H9 (cell line): Measurements from ENCODE around the gene CHCHD3. TPM values are rescaled to one million over a fixed set of nuclear protein-coding genes. Genes with fewer than 3 reads are reported as not detected.

ENCODE experiments used
- DNase-seq: peaks from one replicate; pipeline ENCODE4 v3.0.0-alpha.2; 2017
- H2AFZ ChIP-seq: one replicate; pipeline ENCODE4 v1.6.1; 2013; ENCODE audit warnings: mild to moderate bottlenecking, low read length, control low read depth, moderate library complexity
- H2AK5ac ChIP-seq: 2 replicates; pipeline ENCODE4 v1.6.1; 2013; ENCODE audit warnings: low read length, control low read depth, mixed read lengths; ENCODE audit not compliant: insufficient read length
- H2BK120ac ChIP-seq: one replicate; pipeline ENCODE4 v1.6.1; 2013; ENCODE audit warnings: low read depth, mild to moderate bottlenecking, low read length, control low read depth, inconsistent platforms; ENCODE audit not compliant: poor library complexity, severe bottlenecking
- H2BK12ac ChIP-seq: 2 replicates; pipeline ENCODE4 v1.6.1; 2013; ENCODE audit warnings: low read length, control low read depth, mixed read lengths, low read depth; ENCODE audit not compliant: insufficient read length
- H2BK15ac ChIP-seq: 2 replicates; pipeline ENCODE4 v1.6.1; 2013; ENCODE audit warnings: low read depth, low read length, control low read depth
- H2BK20ac ChIP-seq: one replicate; pipeline ENCODE4 v1.6.1; 2013; ENCODE audit warnings: low read depth, mild to moderate bottlenecking, low read length, control low read depth, inconsistent platforms; ENCODE audit not compliant: poor library complexity, severe bottlenecking
- H2BK5ac ChIP-seq: 2 replicates; pipeline ENCODE4 v1.6.1; 2013; ENCODE audit warnings: low read length, control low read depth, mixed read lengths; ENCODE audit not compliant: insufficient read length
- H3K14ac ChIP-seq: 2 replicates; pipeline ENCODE4 v1.6.1; 2013; ENCODE audit warnings: low read length, control low read depth; ENCODE audit not compliant: insufficient read depth
- H3K18ac ChIP-seq: 2 replicates; pipeline ENCODE4 v1.6.1; 2013; ENCODE audit warnings: low read depth, mild to moderate bottlenecking, mixed read lengths, low read length, control low read depth; ENCODE audit not compliant: insufficient read length
- H3K23ac ChIP-seq: 2 replicates; pipeline ENCODE4 v1.6.1; 2013; ENCODE audit warnings: low read length, control low read depth, mixed read lengths, low read depth; ENCODE audit not compliant: insufficient read length
- H3K23me2 ChIP-seq: 2 replicates; pipeline ENCODE4 v1.6.1; 2013; ENCODE audit warnings: low read depth, mild to moderate bottlenecking, mixed read lengths, low read length, control low read depth; ENCODE audit not compliant: insufficient read length, poor library complexity, severe bottlenecking
- H3K27ac ChIP-seq: 2 replicates; pipeline ENCODE4 v1.5.1; 2013; ENCODE audit warnings: low read length, control low read depth, mixed read lengths, low read depth; ENCODE audit not compliant: insufficient read length
- H3K27me3 ChIP-seq: 2 replicates; pipeline ENCODE4 v1.6.1; 2013; ENCODE audit warnings: low read length, control low read depth, inconsistent platforms; ENCODE audit not compliant: insufficient read depth
- H3K4ac ChIP-seq: 2 replicates; pipeline ENCODE4 v1.6.1; 2013; ENCODE audit warnings: low read depth, mild to moderate bottlenecking, control low read depth, inconsistent platforms, low read length, moderate library complexity
- H3K4me1 ChIP-seq: 2 replicates; pipeline ENCODE4 v1.6.1; 2013; ENCODE audit warnings: low read length, control low read depth, inconsistent platforms; ENCODE audit not compliant: insufficient read depth
- H3K4me2 ChIP-seq: 2 replicates; pipeline ENCODE4 v1.6.1; 2013; ENCODE audit warnings: low read length, control low read depth, mixed read lengths; ENCODE audit not compliant: insufficient read length, insufficient read depth
- H3K56ac ChIP-seq: 2 replicates; pipeline ENCODE4 v1.6.1; 2013; ENCODE audit warnings: low read depth, mild to moderate bottlenecking, mixed read lengths, low read length, control low read depth; ENCODE audit not compliant: insufficient read length
- H3K79me1 ChIP-seq: 2 replicates; pipeline ENCODE4 v1.6.1; 2013; ENCODE audit warnings: low read depth, mild to moderate bottlenecking, moderate library complexity, low read length, control low read depth, inconsistent platforms; ENCODE audit not compliant: insufficient read depth, poor library complexity, severe bottlenecking
- H3K79me2 ChIP-seq: 2 replicates; pipeline ENCODE4 v1.6.1; 2013; ENCODE audit warnings: low read length, control low read depth, inconsistent platforms; ENCODE audit not compliant: insufficient read depth
- H3K9ac ChIP-seq: 2 replicates; pipeline ENCODE4 v1.6.1; 2013; ENCODE audit warnings: low read length, control low read depth, mixed read lengths; ENCODE audit not compliant: insufficient read length; ENCODE audit errors: extremely low read depth
- H3K9me3 ChIP-seq: one replicate; pipeline ENCODE4 v1.6.1; 2013; ENCODE audit warnings: low read depth, low read length, inconsistent platforms; ENCODE audit not compliant: control insufficient read depth
- H3T11ph ChIP-seq: one replicate; pipeline ENCODE4 v1.6.1; 2013; ENCODE audit warnings: mild to moderate bottlenecking, low read length, control low read depth, inconsistent platforms
- H4K20me1 ChIP-seq: one replicate; pipeline ENCODE4 v1.6.1; 2013; ENCODE audit not compliant: control insufficient read depth, insufficient read length, insufficient read depth
- H4K5ac ChIP-seq: 2 replicates; pipeline ENCODE4 v1.6.1; 2013; ENCODE audit warnings: low read depth, mild to moderate bottlenecking, mixed read lengths, low read length, control low read depth; ENCODE audit not compliant: insufficient read length
- H4K8ac ChIP-seq: replicated peaks from 2 replicates; pipeline ENCODE4 v1.6.1; 2013; ENCODE audit warnings: low read length, control low read depth, mixed read lengths, low read depth; ENCODE audit not compliant: insufficient read length
- H4K91ac ChIP-seq: 2 replicates; pipeline ENCODE4 v1.6.1; 2013; ENCODE audit warnings: low read depth, mild to moderate bottlenecking, moderate library complexity, mixed read lengths, low read length, control low read depth; ENCODE audit not compliant: insufficient read length
- H3K27ac Mint-ChIP-seq, 3 experiments: 2 replicates in 2 of 3; 3 replicates in 1 of 3; pipeline ENCODE4 v1.8.0; 2020 to 2021; ENCODE audit warnings: mixed read lengths in 3 of 3, mild to moderate bottlenecking in 1 of 3, moderate library complexity in 1 of 3
- H3K27me3 Mint-ChIP-seq: 2 replicates; pipeline ENCODE4 v1.8.0; 2021; ENCODE audit warnings: low read depth, mild to moderate bottlenecking, moderate library complexity, mixed read lengths
- H3K36me3 Mint-ChIP-seq, 3 experiments: 2 replicates in 2 of 3; 3 replicates in 1 of 3; pipeline ENCODE4 v1.8.0; 2020 to 2021; ENCODE audit warnings: low read depth in 3 of 3, mixed read lengths in 3 of 3; ENCODE audit not compliant: insufficient read depth in 1 of 3
- H3K4me1 Mint-ChIP-seq, 2 experiments: 2 replicates each; pipeline ENCODE4 v1.8.0; 2020; ENCODE audit warnings: mixed read lengths in 2 of 2
- H3K4me3 Mint-ChIP-seq, 2 experiments: 2 replicates in 1 of 2; 3 replicates in 1 of 2; pipeline ENCODE4 v1.8.0; 2020 to 2021; ENCODE audit warnings: mild to moderate bottlenecking in 2 of 2, mixed read lengths in 2 of 2, moderate library complexity in 1 of 2
- H3K9me3 Mint-ChIP-seq, 2 experiments: 2 replicates in 1 of 2; 3 replicates in 1 of 2; pipeline ENCODE4 v1.8.0; 2020; ENCODE audit warnings: mild to moderate bottlenecking in 2 of 2, mixed read lengths in 2 of 2, moderate library complexity in 1 of 2
- WGBS: extraction: QIAGEN DNeasy Blood & Tissue Kit; methylation state at CpG from one replicate; pipeline ENCODE4 v1.1.7; 2013; ENCODE audit warnings: missing lambda C conversion rate, low lambda C conversion rate, mixed read lengths; ENCODE audit not compliant: insufficient read length; ENCODE audit errors: extremely low coverage; 5-methylcytosine and 5-hydroxymethylcytosine counted together
- total RNA-seq: library from RNA; stranded (reverse); gene quantifications from 2 replicates; pipeline ENCODE4 v1.2.1, GENCODE V29; 2021
- TF ChIP-seq, protein P1 (sequence below): fragments of 200-600 bp; sonication (generic); conservative IDR thresholded peaks from 3 replicates; pipeline ENCODE4 v1.8.0; 2021; ENCODE audit warnings: antibody characterized with exemption, mild to moderate bottlenecking

CHCHD3 gene
- total RNA-seq, 1 experiment from 2014 or later: 104 TPM

DNA sequence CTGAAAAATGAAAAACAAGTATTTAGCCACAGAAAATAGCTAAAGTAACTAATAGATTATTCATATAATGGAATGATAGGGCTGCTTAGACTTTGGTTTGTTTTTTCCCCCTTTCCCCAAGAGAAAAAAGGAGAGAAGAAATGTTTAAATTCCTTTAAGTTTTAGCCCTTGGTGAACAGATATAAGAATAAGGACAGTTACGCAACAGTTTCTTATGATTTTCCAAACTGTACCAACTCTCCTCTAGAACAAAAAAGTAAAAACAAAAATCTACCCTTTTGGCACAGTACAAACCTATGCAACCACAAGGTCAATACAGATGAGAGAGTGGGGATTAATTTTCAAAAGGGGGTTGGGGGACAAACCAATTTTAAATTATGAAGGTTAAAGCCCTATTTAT lies 227.7 kb downstream of the CHCHD3 start:
- Histone ChIP-seq H3K27me3 (no peaks in the 10 kb centered on the region), H4K8ac (no peak overlapping the region), H3K18ac (no peak overlapping the region), H2BK12ac (no peak overlapping the region), H2AFZ (no peak overlapping the region), H3K14ac (no peak overlapping the region), H2BK20ac (no peak overlapping the region), H4K20me1 (no peaks in the 10 kb centered on the region), H3K9ac (no peak overlapping the region), H3K4me1 (peaks cover 4% of the 10 kb centered on the region; the same call in 1 of the 2 replicates), H4K5ac (no peak overlapping the region), H3K4ac (no peak overlapping the region), H3K27ac (no peak overlapping the region), H4K91ac (no peak overlapping the region), H3K9me3 (no peaks in the 10 kb centered on the region), H3K56ac (no peak overlapping the region), H3T11ph (no peak overlapping the region), H3K79me2 (no peaks in the 10 kb centered on the region), H2AK5ac (no peak overlapping the region), H3K23ac (no peak overlapping the region), H2BK120ac (no peak overlapping the region), H3K23me2 (no peaks in the 10 kb centered on the region), H3K4me2 (no peak overlapping the region), H2BK15ac (no peak overlapping the region), H3K79me1 (no peaks in the 10 kb centered on the region), H2BK5ac (no peak overlapping the region)
- Mint-ChIP-seq H3K27me3 (no peaks in the 10 kb centered on the region), H3K36me3 (no peaks in the 10 kb centered on the region; a peak in 1 of 7 replicates), H3K9me3 (no peaks in the 10 kb centered on the region), H3K4me1 (peaks cover 23% of the 10 kb centered on the region in 2 experiments), H3K4me3 (no peak overlapping the region), H3K27ac (no peak overlapping the region)
- no CpG with 5 or more reads among the region's 1 CpG for WGBS
- TF ChIP-seq, protein P1, sequence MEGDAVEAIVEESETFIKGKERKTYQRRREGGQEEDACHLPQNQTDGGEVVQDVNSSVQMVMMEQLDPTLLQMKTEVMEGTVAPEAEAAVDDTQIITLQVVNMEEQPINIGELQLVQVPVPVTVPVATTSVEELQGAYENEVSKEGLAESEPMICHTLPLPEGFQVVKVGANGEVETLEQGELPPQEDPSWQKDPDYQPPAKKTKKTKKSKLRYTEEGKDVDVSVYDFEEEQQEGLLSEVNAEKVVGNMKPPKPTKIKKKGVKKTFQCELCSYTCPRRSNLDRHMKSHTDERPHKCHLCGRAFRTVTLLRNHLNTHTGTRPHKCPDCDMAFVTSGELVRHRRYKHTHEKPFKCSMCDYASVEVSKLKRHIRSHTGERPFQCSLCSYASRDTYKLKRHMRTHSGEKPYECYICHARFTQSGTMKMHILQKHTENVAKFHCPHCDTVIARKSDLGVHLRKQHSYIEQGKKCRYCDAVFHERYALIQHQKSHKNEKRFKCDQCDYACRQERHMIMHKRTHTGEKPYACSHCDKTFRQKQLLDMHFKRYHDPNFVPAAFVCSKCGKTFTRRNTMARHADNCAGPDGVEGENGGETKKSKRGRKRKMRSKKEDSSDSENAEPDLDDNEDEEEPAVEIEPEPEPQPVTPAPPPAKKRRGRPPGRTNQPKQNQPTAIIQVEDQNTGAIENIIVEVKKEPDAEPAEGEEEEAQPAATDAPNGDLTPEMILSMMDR: no peak
- no peak for DNase-seq
